Vagina (tissue), 2 donors: Measurements from ENCODE around the gene PHAF1.

Source experiments
- POLR2A ChIP-seq, 2 donors: fragments of 450-650 bp; IDR thresholded peaks; one replicate each; pipeline ENCODE4 v1.6.1; 2017; ENCODE audit warnings: antibody characterized with exemption in 2 of 2, mild to moderate bottlenecking in 2 of 2, moderate library complexity in 2 of 2
- POLR2AphosphoS5 ChIP-seq, 2 donors: sonication (generic); formaldehyde crosslinking; IDR thresholded peaks; one replicate each; pipeline ENCODE4 v1.9.0; 2017; ENCODE audit warnings: antibody characterized with exemption in 2 of 2, mild to moderate bottlenecking in 2 of 2, low read depth in 1 of 2; ENCODE audit not compliant: insufficient read depth in 1 of 2
- TF ChIP-seq, protein P1 (sequence below), 3 experiments: fragments of 450-650 bp in 2 of 3; fragments of 200-600 bp in 1 of 3; sonication (generic) in 1 of 3; IDR thresholded peaks; one replicate each; pipeline ENCODE4 v1.5.1; 2017 to 2019; ENCODE audit warnings: antibody characterized with exemption in 3 of 3, mild to moderate bottlenecking in 2 of 3, moderate library complexity in 2 of 3

DNA sequence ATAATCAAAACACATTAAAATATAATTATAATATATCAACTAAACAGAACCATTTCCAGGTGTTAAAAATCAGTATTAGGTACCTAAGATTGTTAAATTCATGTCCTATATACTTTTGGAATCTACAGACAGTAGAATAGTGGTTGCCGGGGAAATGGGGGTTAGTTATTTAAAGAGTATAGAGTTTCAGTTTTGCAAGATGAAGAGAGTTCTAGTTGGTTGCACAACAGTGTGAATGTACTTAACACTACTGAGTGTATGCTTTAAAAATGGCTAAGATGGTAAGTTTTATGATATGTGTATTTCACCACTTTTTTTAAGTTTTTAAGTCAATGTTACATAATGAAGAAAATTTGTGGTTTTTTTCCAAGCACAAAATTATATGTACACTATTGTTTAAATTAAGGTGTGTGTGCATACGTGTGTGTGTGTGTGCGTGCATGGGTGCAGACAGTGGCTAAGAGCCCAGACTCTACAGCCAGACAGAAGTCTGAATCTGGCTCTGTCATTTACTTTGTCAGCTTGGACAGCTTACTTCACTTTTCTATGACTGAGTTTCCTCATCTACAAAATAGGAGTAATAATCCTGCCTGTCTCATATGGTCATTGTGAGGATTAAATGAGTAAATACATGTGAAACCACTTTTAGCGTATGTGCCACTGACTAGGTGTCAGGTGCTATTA is 25.3 kb upstream of the PHAF1 start:
- TF ChIP-seq, protein P1, sequence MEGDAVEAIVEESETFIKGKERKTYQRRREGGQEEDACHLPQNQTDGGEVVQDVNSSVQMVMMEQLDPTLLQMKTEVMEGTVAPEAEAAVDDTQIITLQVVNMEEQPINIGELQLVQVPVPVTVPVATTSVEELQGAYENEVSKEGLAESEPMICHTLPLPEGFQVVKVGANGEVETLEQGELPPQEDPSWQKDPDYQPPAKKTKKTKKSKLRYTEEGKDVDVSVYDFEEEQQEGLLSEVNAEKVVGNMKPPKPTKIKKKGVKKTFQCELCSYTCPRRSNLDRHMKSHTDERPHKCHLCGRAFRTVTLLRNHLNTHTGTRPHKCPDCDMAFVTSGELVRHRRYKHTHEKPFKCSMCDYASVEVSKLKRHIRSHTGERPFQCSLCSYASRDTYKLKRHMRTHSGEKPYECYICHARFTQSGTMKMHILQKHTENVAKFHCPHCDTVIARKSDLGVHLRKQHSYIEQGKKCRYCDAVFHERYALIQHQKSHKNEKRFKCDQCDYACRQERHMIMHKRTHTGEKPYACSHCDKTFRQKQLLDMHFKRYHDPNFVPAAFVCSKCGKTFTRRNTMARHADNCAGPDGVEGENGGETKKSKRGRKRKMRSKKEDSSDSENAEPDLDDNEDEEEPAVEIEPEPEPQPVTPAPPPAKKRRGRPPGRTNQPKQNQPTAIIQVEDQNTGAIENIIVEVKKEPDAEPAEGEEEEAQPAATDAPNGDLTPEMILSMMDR (IDR thresholded peaks at IDR 0.05): no peak
- TF ChIP-seq POLR2A (IDR thresholded peaks at IDR 0.05): no peak
- TF ChIP-seq POLR2AphosphoS5 (IDR thresholded peaks at IDR 0.05; ENCODE audit: insufficient read depth in 1 of 2, low read depth in 1 of 2): no peak
